Inferior parietal cortex (tissue), 1 donor: ENCODE measurements around the gene FAM98B.

ENCODE experiments used
- DNase-seq: peaks from one replicate; pipeline ENCODE4 v3.0.0-alpha.2; 2016; ENCODE audit errors: extremely low spot score

FAM98B gene

GRCh38 chr15:38461066-38461833 is 7.3 kb downstream of the FAM98B start:
- no peak for DNase-seq

DNA sequence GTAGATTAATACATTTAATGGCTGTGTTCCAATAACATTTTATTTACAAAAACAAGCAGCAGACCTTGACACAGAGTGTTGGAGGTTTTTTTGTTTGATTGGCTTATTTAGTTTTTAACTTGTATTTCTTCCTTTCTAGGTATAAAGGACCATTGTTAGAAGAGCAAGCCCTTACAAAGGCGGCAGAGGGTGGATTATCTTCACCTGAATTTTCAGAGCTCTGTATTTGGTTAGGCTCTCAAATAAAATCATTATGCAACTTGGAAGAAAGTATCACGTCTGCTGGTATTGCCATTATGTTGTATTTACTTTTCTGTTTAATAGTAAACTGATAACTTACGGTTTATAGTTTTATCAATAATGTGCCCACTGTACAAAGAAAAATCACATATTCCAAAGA is 10.0 kb downstream of the FAM98B start:
- DNase-seq = no peak

DNA sequence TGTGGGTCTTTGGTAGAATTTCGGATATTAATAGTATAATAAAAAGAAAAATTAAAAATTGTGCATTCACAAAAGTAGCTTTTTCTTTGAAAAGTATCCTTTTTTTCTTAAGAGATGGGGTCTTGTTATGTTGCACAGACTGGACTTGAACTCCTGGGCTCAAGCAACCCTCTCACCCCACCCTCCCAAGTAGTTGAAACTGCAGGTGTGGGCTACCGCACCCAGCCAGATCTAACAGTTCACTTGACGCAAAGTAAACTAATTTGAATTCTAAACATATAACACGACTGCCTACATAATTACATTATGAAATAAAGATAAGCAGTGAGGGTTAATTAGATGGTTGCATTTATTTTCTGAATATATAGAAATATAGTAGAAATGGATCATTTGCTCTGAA is 10.7 kb downstream of the FAM98B start:
- no peak for DNase-seq

- DNase-seq = no peak
Observed at GRCh38 chr15:38470816-38471215, 16.9 kb downstream of the FAM98B start.

DNA sequence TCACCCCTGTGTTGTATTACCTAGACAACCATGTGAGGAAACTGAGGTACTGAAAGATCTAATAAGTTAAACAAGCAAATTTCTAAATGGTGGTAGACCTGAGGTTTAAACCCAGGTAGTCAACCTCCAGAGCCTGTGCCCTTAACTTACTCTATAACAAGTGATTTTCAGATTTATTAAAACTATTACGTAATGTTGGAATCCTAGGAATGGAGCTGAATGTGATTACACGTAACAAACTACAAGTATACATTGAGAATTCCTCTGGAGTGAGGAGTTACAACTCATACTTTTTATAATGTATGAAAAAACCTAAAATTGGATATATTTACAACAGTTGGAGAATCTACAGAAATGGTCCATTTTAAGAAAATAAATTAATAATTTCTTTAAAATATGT is 18.0 kb downstream of the FAM98B start:
- DNase-seq = no peak

DNA sequence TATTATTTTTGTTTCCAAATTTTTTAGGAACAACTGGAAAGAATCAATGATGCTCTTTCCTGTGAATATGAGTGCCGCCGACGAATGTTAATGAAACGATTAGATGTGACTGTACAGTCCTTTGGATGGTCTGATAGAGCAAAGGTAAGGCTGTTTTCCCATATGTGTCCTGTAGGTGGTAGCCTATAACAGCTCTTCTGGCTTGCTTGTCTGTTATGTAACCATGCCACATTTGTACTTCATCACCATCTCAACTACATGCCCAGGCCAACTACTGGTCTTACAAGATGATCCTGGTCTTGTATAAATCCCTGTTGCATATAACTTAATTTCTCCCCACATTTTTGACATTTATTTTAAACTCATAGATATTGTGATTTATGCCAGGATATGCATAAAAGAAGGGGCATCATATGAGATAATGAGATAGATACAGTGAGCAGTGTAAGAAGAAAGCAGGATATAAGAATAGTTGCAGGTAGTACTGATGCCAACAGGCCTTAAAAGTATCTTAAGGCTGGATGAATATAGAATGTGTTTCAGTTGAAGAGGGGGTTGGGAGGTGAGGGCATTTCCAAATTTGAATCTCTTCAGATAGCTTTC is 20.3 kb downstream of the FAM98B start:
- peak; percentile 85 for DNase-seq

- no peak for DNase-seq
Observed at GRCh38 chr15:38475361-38475760, 21.4 kb downstream of the FAM98B start.

DNA sequence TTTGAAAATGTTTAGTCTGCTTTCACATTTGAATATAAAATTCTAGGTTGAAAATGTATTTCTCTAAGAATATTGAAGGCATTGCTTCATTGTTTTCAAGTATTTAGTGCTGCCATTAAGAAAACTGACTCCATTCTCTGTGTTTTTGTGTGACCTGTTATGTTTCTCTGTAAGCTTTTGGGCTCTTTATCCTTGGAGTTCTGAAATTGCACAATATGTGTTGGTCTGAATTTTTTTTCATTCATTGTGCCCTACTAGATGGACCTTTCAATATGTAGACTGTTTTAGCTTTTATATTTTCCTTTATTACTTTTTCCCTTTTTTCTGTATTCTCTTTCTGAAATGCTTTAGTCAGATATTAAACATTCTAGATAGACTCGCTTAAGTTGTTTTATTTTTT is 22.2 kb downstream of the FAM98B start:
- no peak for DNase-seq

- no peak for DNase-seq
Observed at GRCh38 chr15:38477637-38478036, 23.7 kb downstream of the FAM98B start.

DNA sequence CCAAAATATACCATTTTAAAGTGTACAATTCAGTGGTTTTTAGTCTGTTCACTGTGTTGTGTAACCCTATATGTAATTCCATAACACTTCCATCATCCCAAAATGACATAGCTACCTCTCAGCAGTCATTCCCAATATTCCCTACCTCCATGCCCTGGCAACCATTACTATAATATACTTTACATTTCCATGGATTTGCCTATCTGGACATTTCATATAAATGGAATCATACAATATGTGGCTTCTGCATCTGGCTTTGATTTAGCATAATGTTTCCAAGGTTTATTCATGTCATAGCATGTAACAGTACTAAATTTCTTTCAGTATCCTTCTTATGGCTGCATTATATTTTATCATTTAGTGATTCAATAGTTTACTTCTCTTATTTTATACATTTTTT is 25.3 kb downstream of the FAM98B start:
- DNase-seq = no peak

GRCh38 chr15:38479756-38480155 is 25.8 kb downstream of the FAM98B start:
- no peak for DNase-seq

DNA sequence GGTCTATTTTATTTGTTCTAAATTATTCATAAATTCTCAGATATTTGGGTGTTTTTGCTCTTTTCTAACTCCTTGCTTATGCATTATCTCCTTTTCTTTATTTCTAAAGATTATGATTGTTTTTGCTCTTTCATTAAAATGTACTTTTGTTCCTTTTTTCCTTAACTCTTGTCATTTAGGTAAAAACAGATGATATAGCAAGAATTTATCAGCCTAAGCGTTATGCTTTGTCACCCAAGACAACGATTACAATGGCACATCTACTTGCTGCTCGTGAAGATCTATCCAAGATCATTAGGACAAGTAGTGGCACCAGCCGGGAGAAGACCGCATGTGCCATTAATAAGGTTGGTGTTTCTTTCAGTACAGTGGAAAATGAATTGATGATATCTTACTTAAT is 27.2 kb downstream of the FAM98B start:
- no peak for DNase-seq

- DNase-seq = no peak
Observed at GRCh38 chr15:38481761-38482160, 27.8 kb downstream of the FAM98B start.

DNA sequence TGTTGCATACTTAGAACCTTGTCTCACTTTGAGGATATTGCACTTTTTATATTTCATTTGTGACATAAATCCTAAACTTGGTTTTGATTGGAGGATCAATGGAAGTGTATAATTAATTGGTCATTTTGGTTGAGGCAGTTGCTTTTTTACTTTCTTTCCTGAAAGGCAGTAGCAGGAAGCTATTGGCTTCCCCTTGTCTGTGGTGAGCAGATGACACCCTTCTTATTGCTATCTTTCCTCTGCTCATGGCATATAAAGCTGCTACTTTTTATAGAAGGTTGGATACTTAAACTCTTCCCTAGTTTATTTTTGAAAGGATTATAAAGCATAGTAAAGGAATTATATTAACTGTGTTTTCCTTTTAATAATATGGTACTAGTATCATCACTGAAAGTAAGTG is 28.6 kb downstream of the FAM98B start:
- no peak for DNase-seq

- DNase-seq = no peak
Observed at GRCh38 chr15:38486936-38487335, 33.0 kb downstream of the FAM98B start.

GRCh38 chr15:38487378-38487777 is 33.5 kb downstream of the FAM98B start:
- DNase-seq = no peak

DNA sequence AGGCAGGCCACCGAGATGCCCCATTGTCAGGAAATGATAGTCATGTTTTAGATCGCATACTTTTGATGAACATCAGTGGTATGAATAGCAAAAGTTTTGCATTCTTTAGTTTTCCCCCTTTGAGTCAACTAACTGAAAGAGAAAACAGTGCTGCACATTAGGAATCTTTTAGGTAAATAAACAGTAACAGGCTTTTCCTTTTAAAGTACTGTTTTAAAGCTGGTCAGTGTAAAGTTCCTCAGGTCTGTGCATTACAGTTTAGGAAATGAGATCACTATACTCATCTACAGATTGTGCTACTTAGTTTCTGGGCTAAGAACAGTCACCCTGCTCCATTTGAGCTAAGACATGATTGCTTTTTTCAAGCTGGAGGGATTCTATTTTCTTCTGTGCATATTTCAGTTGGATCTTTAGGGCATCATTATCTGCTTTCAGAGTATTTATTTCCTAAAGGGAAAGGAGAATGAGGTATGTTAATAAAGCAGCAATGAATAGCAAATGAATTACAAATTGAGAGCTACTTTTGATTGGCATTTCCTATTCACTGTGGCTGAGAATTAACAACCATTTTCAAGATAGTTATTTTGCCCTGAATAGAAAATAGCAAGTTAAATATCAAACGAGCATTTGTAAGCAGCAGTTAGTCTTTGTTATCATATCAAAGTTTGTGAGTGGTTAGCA is 36.5 kb downstream of the FAM98B start:
- DNase-seq = no peak

- no peak for DNase-seq
Observed at GRCh38 chr15:38496151-38496550, 42.2 kb downstream of the FAM98B start.

GRCh38 chr15:38499651-38500050 is 45.7 kb downstream of the FAM98B start:
- DNase-seq = no peak

DNA sequence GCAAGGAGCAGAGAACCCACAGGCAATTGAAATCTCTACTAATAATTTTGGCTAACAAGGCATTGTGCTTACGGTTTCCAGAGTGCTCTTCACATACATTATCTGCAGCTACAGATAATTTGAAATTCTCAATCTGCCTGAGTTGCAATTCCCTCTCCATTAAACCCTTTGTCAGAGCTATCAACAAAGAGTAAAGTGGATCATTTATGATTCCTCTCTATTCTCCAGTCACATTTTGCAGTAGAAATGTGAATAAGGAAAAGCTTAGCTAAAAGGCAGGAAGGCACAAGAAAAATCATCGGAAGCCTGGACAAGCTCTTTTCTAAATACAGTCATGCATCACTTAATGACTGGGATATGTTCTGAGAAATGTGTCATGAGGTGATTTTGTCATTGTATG is 49.6 kb downstream of the FAM98B start:
- DNase-seq = no peak

DNA sequence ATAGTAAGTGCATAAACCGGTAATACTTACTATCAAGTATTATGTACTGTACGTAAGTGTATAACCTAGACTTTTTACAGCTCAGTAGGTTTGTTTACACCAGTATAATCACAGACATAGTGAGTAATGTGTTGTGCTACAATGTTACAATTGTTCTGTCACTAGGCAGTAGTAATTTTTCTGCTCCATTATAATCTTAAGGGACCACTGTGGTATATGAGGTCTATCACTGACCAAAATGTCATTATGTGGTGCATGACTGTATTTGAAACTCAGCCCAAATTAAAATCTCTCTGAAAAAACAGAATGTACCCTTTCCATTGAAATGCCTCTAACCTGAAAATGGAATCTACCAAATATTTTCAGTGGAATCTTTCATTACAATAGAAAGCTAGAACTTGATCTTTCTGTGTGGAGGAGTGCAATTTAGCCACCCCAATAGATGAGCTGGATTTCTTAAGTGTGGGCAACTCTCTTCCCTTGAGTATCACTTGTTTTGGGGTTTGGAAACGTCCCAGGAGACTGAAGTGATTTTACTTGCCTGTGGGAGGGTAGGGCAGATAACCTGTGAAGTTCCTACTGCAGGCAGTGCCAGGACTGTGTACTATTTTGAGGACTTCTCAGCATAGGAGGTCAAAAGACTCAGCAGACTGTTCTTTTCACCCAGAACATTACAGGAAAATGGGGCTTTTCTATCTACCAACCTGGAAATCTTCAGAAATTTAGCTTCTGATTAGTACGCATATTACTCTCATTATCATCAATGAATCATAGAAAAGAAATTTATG is 50.9 kb downstream of the FAM98B start:
- DNase-seq = no peak

- no peak for DNase-seq
Observed at GRCh38 chr15:38506997-38507396, 53.1 kb downstream of the FAM98B start.
